GM21526 (cell line): ENCODE measurements around the gene GPC6.
A peak's percentile ranks its signal among the peaks of the same experiment; 100 is the strongest.
"Not testable (repeated sequence)": the region's sequence is repeated elsewhere in the genome, so short reads cannot be mapped to it uniquely, and the experiment has no call there.

Source experiments
- ATAC-seq: cut with Tn5 transposase; IDR thresholded peaks from one replicate; pipeline ENCODE4 v1.9.1; 2021; ENCODE audit warnings: moderate library complexity; ENCODE audit not compliant: unreplicated experiment, low FRiP score

The GPC6 gene

GRCh38 chr13:94292323-94292640, 1065.7 kb downstream of the GPC6 start:
- no peak for ATAC-seq

- no peak for ATAC-seq
These were observed 1069.9 kb downstream of the GPC6 start for GRCh38 chr13:94296471-94296870.

GRCh38 chr13:94298346-94298745, 1071.7 kb downstream of the GPC6 start:
- no peak for ATAC-seq

GRCh38 chr13:94300401-94300800, 1073.8 kb downstream of the GPC6 start:
- ATAC-seq = no peak

- ATAC-seq = no peak
These were observed 1074.9 kb downstream of the GPC6 start for GRCh38 chr13:94301487-94301886.

GRCh38 chr13:94302847-94303565, 1076.4 kb downstream of the GPC6 start:
- not testable (repeated sequence) for ATAC-seq

GRCh38 chr13:94303644-94304174, 1077.1 kb downstream of the GPC6 start:
- ATAC-seq = no peak

- no peak for ATAC-seq
These were observed 1078.4 kb downstream of the GPC6 start for GRCh38 chr13:94305033-94305432.

GRCh38 chr13:94305463-94305862, 1078.9 kb downstream of the GPC6 start:
- no peak for ATAC-seq

GRCh38 chr13:94305934-94306333, 1079.3 kb downstream of the GPC6 start:
- no peak for ATAC-seq

- no peak for ATAC-seq
These were observed 1082.2 kb downstream of the GPC6 start for GRCh38 chr13:94308832-94309231.

- ATAC-seq = no peak
These were observed 1083.0 kb downstream of the GPC6 start for GRCh38 chr13:94309576-94309975.

GRCh38 chr13:94309997-94310855, 1083.6 kb downstream of the GPC6 start:
- no peak for ATAC-seq

- no peak for ATAC-seq
These were observed 1085.3 kb downstream of the GPC6 start for GRCh38 chr13:94311893-94312292.

GRCh38 chr13:94312511-94313216, 1086.1 kb downstream of the GPC6 start:
- peak; percentile 95 for ATAC-seq

GRCh38 chr13:94313321-94313910, 1086.8 kb downstream of the GPC6 start:
- no peak for ATAC-seq

GRCh38 chr13:94313926-94314325, 1087.3 kb downstream of the GPC6 start:
- ATAC-seq = no peak

- no peak for ATAC-seq
These were observed 1088.6 kb downstream of the GPC6 start for GRCh38 chr13:94315188-94315587.

GRCh38 chr13:94317063-94317491, 1090.5 kb downstream of the GPC6 start:
- ATAC-seq = peak; percentile 41

- ATAC-seq = no peak
These were observed 1091.8 kb downstream of the GPC6 start for GRCh38 chr13:94318418-94318817.

GRCh38 chr13:94319501-94319900, 1092.9 kb downstream of the GPC6 start:
- ATAC-seq = no peak
